ENCODE results near the gene LIMK1. TPM values are rescaled to one million over a fixed set of nuclear protein-coding genes. Genes with fewer than 3 reads are reported as not detected.
"Not testable (repeated sequence)": the region's sequence is repeated elsewhere in the genome, so short reads cannot be mapped to it uniquely, and the experiment has no call there.

LIMK1 gene
- 48.9 and 49.9 TPM in 2 replicates for total RNA-seq (2014; rRNA removed; shearing (Covaris generic))

GRCh38 chr7:74083117-74083876, at the start of gene LIMK1:
Gene LIMK1 (plus strand): TSS chr7:74083804. CDS start chr7:74083991, 187 bp downstream.
- peak; percentile 81 for DNase-seq (ENCODE audit: low read depth)

GRCh38 chr7:74037609-74038008, 46.0 kb upstream of the LIMK1 start:
- DNase-seq (ENCODE audit: low read depth): no peak

- DNase-seq (ENCODE audit: low read depth): no peak
Measured at GRCh38 chr7:74038194-74038961, 45.2 kb upstream of the LIMK1 start.

GRCh38 chr7:74039337-74039736, 44.3 kb upstream of the LIMK1 start:
- DNase-seq (ENCODE audit: low read depth): no peak

- no peak for DNase-seq (ENCODE audit: low read depth)
Measured at GRCh38 chr7:74040101-74040790, 43.4 kb upstream of the LIMK1 start.

GRCh38 chr7:74040791-74041520, 42.6 kb upstream of the LIMK1 start:
- no peak for DNase-seq (ENCODE audit: low read depth)

- no peak for DNase-seq (ENCODE audit: low read depth)
Measured at GRCh38 chr7:74042746-74043522, 40.7 kb upstream of the LIMK1 start.

GRCh38 chr7:74043523-74043951, 40.1 kb upstream of the LIMK1 start:
- peak; percentile 77 for DNase-seq (ENCODE audit: low read depth)

GRCh38 chr7:74044366-74045350, 38.9 kb upstream of the LIMK1 start:
- no peak for DNase-seq (ENCODE audit: low read depth)

- DNase-seq (ENCODE audit: low read depth): not testable (repeated sequence)
Measured at GRCh38 chr7:74046581-74046980, 37.0 kb upstream of the LIMK1 start.

GRCh38 chr7:74047804-74048380, 35.7 kb upstream of the LIMK1 start:
- no peak for DNase-seq (ENCODE audit: low read depth)

- no peak for DNase-seq (ENCODE audit: low read depth)
Measured at GRCh38 chr7:74048999-74049599, 34.5 kb upstream of the LIMK1 start.

- DNase-seq (ENCODE audit: low read depth): no peak
Measured at GRCh38 chr7:74049997-74050798, 33.4 kb upstream of the LIMK1 start.

- no peak for DNase-seq (ENCODE audit: low read depth)
Measured at GRCh38 chr7:74051193-74051592, 32.4 kb upstream of the LIMK1 start.

- peak; percentile 61 for DNase-seq (ENCODE audit: low read depth)
Measured at GRCh38 chr7:74051629-74052410, 31.8 kb upstream of the LIMK1 start.

- DNase-seq (ENCODE audit: low read depth): no peak
Measured at GRCh38 chr7:74052628-74053027, 31.0 kb upstream of the LIMK1 start.

GRCh38 chr7:74053589-74054186, 29.9 kb upstream of the LIMK1 start:
- no peak for DNase-seq (ENCODE audit: low read depth)
